Retinal pigment epithelial cell (primary cell): Measurements from ENCODE around the gene TEAD1.

Experiments
- DNase-seq: peaks from one replicate; pipeline ENCODE4 v3.0.0-alpha.2; 2010; ENCODE audit warnings: low read depth
- H3K4me3 ChIP-seq: 2 replicates; pipeline ENCODE4 v1.5.1; 2011; ENCODE audit warnings: mild to moderate bottlenecking, low read length, control low read depth, moderate library complexity
- TF ChIP-seq, protein P1 (sequence below): conservative IDR thresholded peaks from 2 replicates; pipeline ENCODE4 v1.5.1; 2011; ENCODE audit warnings: low read depth, low read length, control low read depth, inconsistent platforms

Gene TEAD1

DNA sequence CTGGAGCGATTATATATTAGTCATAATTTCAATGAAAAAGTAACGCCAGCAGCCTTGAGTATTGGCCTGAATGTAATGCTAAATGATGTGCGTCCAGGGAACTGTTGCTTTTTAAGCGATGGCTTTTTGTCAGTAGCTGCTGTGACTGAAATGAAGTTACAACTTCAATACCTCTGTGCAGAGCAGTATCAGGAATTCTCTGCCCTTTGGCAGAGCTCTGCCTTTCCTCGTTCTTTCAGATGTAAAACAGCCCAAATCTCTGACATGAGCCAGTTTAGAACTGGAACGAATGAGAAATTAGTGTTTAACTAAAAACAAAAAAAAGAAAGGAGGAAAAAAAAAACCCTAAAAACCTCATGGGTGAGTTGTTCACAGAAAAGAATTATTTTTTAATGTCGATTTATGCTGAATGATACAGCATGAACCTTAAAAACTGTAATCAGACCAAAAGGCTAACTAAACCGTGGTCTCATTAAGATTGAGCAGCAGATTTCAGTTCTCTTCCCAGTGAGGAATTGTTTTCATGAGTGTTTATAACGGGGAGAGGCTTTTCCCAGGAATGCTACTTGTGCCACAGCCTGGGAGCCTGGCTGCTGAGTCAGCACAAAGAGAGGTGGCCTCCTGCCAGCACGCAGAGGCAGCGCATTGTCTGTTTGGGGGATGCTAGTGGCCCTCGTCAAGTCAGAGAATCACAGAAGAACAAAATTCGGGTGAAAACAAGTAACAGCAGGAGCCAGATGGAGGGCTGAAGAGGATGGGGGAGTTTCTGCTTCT is 188.7 kb downstream of the TEAD1 start:
- TF ChIP-seq, protein P1, sequence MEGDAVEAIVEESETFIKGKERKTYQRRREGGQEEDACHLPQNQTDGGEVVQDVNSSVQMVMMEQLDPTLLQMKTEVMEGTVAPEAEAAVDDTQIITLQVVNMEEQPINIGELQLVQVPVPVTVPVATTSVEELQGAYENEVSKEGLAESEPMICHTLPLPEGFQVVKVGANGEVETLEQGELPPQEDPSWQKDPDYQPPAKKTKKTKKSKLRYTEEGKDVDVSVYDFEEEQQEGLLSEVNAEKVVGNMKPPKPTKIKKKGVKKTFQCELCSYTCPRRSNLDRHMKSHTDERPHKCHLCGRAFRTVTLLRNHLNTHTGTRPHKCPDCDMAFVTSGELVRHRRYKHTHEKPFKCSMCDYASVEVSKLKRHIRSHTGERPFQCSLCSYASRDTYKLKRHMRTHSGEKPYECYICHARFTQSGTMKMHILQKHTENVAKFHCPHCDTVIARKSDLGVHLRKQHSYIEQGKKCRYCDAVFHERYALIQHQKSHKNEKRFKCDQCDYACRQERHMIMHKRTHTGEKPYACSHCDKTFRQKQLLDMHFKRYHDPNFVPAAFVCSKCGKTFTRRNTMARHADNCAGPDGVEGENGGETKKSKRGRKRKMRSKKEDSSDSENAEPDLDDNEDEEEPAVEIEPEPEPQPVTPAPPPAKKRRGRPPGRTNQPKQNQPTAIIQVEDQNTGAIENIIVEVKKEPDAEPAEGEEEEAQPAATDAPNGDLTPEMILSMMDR, result no peak
- DNase-seq, result peak; percentile 77
- H3K4me3 ChIP-seq, result no peak overlapping the region

DNA sequence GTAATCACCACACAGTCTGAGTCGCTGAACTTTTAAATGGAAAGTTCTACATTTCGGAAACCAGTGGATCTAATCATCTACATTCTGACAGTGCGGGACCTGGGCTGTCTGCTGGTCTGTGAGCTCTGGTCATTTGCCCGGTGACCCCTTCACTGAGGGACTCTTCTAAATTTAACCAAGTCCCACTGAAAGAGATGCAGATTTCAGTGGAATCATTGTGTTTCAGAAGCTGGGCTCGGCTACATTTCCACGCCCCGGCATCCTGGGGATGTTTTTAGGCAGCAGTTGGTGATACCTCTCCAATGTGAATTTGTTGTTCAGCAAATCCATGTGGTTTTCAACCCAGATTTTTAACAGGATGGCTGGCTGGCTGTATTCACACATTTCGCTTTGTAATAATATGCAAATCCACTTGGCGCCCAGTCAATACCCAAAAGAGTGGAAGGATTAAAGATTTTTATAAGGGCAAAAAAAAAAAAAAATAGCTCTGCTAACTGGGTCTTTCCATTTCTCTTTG is 189.4 kb downstream of the TEAD1 start:
- TF ChIP-seq, protein P1, result no peak
- no peak for DNase-seq
- no peak overlapping the region for H3K4me3 ChIP-seq

DNA sequence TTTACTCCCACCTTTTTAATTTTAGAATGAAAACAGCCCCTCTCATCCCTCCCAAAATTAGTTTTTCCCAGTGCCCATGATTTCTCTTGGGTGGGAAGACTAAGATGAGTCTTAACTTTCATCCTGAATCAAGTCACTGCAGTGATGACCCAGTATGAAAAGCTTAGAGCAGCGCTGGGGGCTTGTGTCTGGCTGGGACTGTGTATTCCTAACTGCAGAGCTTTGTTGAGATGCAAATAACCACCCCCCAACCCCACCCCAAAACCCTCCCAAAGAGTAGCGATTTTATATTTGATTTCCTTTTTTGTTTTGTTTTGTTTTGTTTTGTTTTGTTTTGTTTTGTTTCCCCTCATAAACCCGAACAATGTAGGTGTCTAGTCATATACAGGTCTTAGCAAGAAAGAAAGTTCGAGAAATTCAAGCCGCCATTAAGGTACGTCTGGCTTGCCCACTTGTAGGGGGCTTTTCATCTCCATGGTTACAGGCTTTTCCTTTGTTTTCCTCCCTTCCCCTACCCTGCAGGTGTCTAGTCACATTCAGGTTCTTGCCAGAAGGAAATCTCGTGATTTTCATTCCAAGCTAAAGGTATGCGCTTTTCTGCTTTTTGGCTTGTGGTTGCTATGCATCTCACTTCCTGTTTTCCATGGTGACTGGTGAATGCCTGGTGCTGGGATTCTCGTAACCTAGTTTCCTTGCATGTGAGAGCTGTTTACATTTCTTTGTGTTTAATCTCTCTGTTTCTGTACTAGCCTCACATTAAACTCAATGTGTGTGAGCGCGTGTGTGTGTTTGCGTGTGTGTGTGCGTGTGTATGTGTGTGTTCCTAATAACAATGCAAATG is 190.3 kb downstream of the TEAD1 start:
- DNase-seq, result peak; percentile 96
- TF ChIP-seq, protein P1, result no peak
- peak overlapping the region; percentile 27 for H3K4me3 ChIP-seq

DNA sequence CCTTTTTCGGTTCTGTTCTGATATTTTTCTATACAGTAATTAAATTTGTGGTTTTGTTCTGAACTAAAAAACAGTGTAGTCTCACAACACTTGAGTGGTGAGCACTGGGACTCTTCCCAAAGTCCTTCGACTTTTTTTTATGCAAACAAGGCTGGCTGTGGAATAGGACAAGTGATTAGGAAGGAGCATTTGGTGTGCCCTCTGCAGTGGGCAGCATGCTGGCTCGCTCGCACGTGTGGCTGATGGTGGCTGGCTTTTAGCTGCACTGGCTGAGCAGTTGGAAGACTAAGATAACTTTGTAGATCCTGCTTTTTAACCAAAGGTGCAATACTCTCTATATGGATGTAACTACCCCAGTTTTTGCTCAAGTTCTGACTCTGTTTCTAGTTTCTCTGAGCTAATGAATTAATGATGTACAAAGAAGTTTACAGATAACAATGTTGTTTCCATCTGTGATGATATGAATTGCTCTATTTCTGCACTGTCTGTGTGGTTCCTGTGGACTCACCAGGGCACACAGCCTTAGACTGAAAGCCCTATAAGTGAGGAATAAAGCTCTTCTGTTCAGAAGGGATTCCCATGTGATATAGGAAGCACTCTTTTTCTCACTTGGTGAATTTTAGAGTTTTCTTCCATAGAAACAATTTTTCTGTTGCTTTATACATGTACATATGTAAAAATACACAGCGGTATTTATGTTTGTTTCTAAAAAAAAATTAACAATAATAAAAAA is 191.8 kb downstream of the TEAD1 start:
- TF ChIP-seq, protein P1, result no peak
- no peak overlapping the region for H3K4me3 ChIP-seq
- no peak for DNase-seq

DNA sequence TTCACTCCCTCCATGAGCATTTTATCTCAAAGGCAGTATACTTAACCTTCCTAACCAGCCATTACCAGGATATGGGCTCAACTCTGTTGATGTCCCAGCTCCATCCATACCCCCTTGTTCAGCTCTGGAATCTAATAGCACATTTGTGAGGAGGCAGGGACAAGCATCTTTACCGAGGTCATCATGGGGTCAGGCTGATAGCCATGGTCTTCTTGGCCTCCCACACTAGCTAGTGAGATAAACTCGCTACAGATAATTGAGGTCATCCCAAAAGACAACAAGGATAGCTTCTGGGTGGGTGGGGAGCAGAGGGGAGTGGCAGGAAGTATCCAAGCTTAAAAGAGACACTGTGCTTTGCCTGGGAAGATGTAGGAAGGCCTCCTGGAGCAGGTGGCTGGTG is 193.3 kb downstream of the TEAD1 start:
- TF ChIP-seq, protein P1, result no peak
- H3K4me3 ChIP-seq, result no peak overlapping the region
- no peak for DNase-seq

DNA sequence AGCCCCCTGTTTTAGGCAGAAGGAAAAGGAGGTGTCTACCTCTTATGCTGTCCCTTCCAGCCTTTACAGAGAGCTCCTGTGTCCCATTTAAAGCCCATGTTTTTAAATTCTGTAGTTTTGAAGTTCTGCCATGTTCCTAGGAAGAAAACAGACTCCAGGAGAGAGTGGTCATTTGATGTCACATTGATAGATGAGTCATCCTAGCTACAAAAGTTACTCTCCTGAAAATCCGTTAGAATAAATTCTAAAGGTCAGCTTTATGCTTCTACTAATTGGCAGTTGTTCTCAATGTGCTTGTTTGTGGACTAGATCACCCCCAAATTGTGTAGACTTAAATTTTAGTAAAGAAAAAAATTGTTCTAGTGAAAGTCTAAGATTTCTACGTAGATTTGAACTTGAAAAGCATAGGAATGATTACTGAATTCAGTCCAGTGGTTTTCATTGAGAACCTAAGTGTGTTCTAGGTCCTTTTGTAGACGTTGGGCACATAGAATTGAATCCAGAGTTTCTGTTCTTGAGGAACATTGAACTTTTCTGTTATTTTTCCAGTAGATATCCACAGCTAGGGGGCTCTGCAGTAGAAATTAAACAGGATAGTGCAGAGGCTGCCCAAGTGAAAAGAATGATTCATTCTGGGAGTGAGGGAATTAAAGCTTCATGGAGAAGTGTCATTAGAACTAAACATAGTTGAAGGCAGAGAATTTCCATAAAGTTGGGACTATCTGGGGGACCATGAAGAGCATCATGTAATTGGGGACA is 194.3 kb downstream of the TEAD1 start:
- DNase-seq, result no peak
- TF ChIP-seq, protein P1, result peak; percentile 48
- no peak overlapping the region for H3K4me3 ChIP-seq
